Measurements from ENCODE around the gene ZNF672.

Gene ZNF672

GRCh38 chr1:248857201-248857600, 19.2 kb downstream of the ZNF672 start:
- ATAC-seq (ENCODE audit: low read depth) (no peak), DNase-seq (ENCODE audit: low spot score) (no peak)
- H3K27ac ChIP-seq (ENCODE audit: poor library complexity, severe bottlenecking) = no peak overlapping the region
- no peaks in the 10 kb centered on the region for H3K27me3 ChIP-seq (ENCODE audit: insufficient read depth, poor library complexity, severe bottlenecking)
- H3K36me3 ChIP-seq (ENCODE audit: low read depth) = peaks cover 25% of the 10 kb centered on the region
- H3K9me3 ChIP-seq (ENCODE audit: severe bottlenecking) = no peaks in the 10 kb centered on the region
- no peaks in the 10 kb centered on the region for H3K4me1 ChIP-seq (ENCODE audit: insufficient read depth, poor library complexity, severe bottlenecking)
- TF ChIP-seq CTCF (IDR thresholded peaks at IDR 0.05; ENCODE audit: poor library complexity, severe bottlenecking) = no peak
- H3K4me3 ChIP-seq (ENCODE audit: severe bottlenecking) = peak overlapping the region; percentile 49

GRCh38 chr1:248857749-248858095, 19.7 kb downstream of the ZNF672 start:
- ATAC-seq (ENCODE audit: low read depth) (no peak; the same call in 2 of the 3 replicates), DNase-seq (ENCODE audit: low spot score) (no peak)
- no peaks in the 10 kb centered on the region for H3K27me3 ChIP-seq (ENCODE audit: insufficient read depth, poor library complexity, severe bottlenecking)
- no peaks in the 10 kb centered on the region for H3K4me1 ChIP-seq (ENCODE audit: insufficient read depth, poor library complexity, severe bottlenecking)
- H3K36me3 ChIP-seq (ENCODE audit: low read depth) = peaks cover 25% of the 10 kb centered on the region
- no peaks in the 10 kb centered on the region for H3K9me3 ChIP-seq (ENCODE audit: severe bottlenecking)
- H3K27ac ChIP-seq (ENCODE audit: poor library complexity, severe bottlenecking) = peak overlapping the region; percentile 62
- TF ChIP-seq CTCF (IDR thresholded peaks at IDR 0.05; ENCODE audit: poor library complexity, severe bottlenecking) = no peak
- H3K4me3 ChIP-seq (ENCODE audit: severe bottlenecking) = peak overlapping the region; percentile 49

GRCh38 chr1:248858096-248858890, 20.3 kb downstream of the ZNF672 start:
- peak overlapping the region; percentile 62 for H3K27ac ChIP-seq (ENCODE audit: poor library complexity, severe bottlenecking)
- H3K36me3 ChIP-seq (ENCODE audit: low read depth) = peaks cover 25% of the 10 kb centered on the region
- no peak for DNase-seq (ENCODE audit: low spot score)
- ATAC-seq (ENCODE audit: low read depth) = peak; percentile 58
- no peaks in the 10 kb centered on the region for H3K9me3 ChIP-seq (ENCODE audit: severe bottlenecking)
- TF ChIP-seq CTCF (IDR thresholded peaks at IDR 0.05; ENCODE audit: poor library complexity, severe bottlenecking) = peak; percentile 34
- H3K4me3 ChIP-seq (ENCODE audit: severe bottlenecking) = peak overlapping the region; percentile 49
- no peaks in the 10 kb centered on the region for H3K27me3 ChIP-seq (ENCODE audit: insufficient read depth, poor library complexity, severe bottlenecking)
- no peaks in the 10 kb centered on the region for H3K4me1 ChIP-seq (ENCODE audit: insufficient read depth, poor library complexity, severe bottlenecking)

GRCh38 chr1:248858891-248859889, 21.2 kb downstream of the ZNF672 start, which contains the start of gene ZNF692:
TSS of gene ZNF692 (minus strand) at chr1:248859085. CDS start at chr1:248858309, 776 bp downstream.
- Histone ChIP-seq H3K4me1 (ENCODE audit: insufficient read depth, poor library complexity, severe bottlenecking) (no peaks in the 10 kb centered on the region), H3K9me3 (ENCODE audit: severe bottlenecking) (no peaks in the 10 kb centered on the region), H3K4me3 (ENCODE audit: severe bottlenecking) (peak within 1 kb of the TSS; percentile 49), H3K27ac (ENCODE audit: poor library complexity, severe bottlenecking) (peak within 1 kb of the TSS; percentile 62), H3K36me3 (ENCODE audit: low read depth) (peaks cover 18% of the 10 kb centered on the region), H3K27me3 (ENCODE audit: insufficient read depth, poor library complexity, severe bottlenecking) (no peaks in the 10 kb centered on the region)
- DNase-seq (ENCODE audit: low spot score) (peak; percentile 93), ATAC-seq (ENCODE audit: low read depth) (peak; percentile 85)
- no peak for TF ChIP-seq CTCF (IDR thresholded peaks at IDR 0.05; ENCODE audit: poor library complexity, severe bottlenecking)

Data from RWPE2 (cell line).